Measurements from ENCODE around the gene ZDHHC24. TPM values are rescaled to one million over a fixed set of nuclear protein-coding genes. Genes with fewer than 3 reads are reported as not detected.

The ZDHHC24 gene
- total RNA-seq, 1 donor = 32.0 TPM

GRCh38 chr11:66567787-66568123 is 21.9 kb upstream of the ZDHHC24 start:
- no peak for DNase-seq (ENCODE audit: low read depth in 2 of 3, low spot score in 2 of 3)

DNA sequence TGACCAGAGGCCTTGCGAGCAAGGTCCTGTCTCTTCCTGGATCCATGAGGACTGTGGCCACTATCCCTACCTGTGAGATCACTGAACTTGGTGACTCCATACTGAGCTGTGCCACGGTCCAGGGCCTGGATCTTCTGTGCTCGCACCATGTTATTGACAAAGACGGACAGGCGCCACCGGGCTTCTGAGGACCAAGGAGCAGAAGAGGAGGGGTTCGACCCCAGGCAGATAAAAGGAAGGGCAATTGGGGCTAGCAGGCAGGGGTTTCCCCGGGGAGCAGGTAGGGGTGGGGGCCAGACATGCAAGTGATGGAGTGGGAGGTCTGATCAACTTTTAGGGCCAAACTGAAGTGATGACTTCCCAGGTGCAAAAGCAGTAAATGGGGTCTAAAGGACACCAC is 20.4 kb upstream of the ZDHHC24 start:
- DNase-seq (ENCODE audit: low read depth in 2 of 3, low spot score in 2 of 3) = no peak

DNA sequence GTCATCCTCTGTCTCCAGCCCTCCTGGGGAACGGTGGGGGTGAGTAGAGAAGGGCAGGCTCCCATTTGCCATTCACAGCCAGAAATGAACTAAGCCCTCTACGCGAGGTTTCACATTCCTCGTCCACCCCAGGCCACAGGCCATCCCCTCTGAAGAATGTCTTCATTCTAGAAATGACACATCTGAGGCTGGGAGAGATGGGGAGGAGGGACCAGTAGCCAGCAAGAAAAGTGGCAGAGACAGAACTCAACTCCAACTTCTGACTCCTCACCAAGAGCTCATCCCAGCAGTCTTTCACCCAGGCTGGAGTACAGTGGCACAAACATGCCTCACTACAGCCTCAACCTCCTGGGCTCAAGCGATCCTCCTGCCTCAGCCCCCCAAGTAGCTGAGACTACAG is 19.1 kb upstream of the ZDHHC24 start:
- DNase-seq (ENCODE audit: low read depth in 2 of 3, low spot score in 2 of 3) = no peak

GRCh38 chr11:66564538-66564937 is 18.7 kb upstream of the ZDHHC24 start:
- DNase-seq (ENCODE audit: low read depth in 2 of 3, low spot score in 2 of 3) = no peak

- DNase-seq (ENCODE audit: low read depth in 2 of 3, low spot score in 2 of 3) = no peak
Measured at GRCh38 chr11:66563832-66564231, 18.0 kb upstream of the ZDHHC24 start.

DNA sequence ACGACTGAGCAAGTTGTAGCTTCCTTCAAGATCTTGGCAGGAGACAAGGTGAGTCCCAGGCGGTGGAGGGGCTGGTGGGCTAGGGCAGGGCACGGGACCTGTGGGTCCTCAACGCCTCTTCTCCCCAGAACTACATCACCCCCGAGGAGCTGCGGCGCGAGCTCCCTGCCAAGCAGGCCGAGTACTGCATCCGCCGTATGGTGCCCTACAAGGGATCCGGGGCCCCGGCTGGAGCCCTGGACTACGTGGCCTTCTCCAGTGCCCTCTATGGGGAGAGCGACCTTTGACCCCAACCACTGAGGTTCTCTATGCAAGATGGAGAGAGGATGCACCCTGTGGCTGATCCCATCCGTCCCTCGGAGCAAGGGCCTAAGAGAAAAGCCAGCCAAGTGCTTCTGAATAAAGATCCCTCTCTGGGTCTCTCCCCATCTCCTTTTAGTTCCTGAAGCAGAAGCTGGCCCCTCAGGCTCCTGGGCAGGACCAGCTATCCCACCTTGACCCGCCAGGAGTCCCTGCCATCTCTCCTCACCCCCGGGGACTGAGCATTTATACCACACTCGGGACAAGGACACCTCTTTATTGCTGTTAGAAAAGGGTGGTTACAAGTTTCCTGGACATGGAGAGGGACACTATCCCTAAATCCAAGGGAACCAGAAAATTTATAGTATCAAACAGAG is 17.2 kb upstream of the ZDHHC24 start:
- no peak for DNase-seq (ENCODE audit: low read depth in 2 of 3, low spot score in 2 of 3)

- DNase-seq (ENCODE audit: low read depth in 2 of 3, low spot score in 2 of 3) = no peak
Measured at GRCh38 chr11:66562275-66562674, 16.4 kb upstream of the ZDHHC24 start.

- DNase-seq (ENCODE audit: low read depth in 2 of 3, low spot score in 2 of 3) = no peak
Measured at GRCh38 chr11:66561975-66562248, 16.1 kb upstream of the ZDHHC24 start.

GRCh38 chr11:66561178-66561974 is 15.5 kb upstream of the ZDHHC24 start:
- DNase-seq (ENCODE audit: low read depth in 2 of 3, low spot score in 2 of 3) = no peak

DNA sequence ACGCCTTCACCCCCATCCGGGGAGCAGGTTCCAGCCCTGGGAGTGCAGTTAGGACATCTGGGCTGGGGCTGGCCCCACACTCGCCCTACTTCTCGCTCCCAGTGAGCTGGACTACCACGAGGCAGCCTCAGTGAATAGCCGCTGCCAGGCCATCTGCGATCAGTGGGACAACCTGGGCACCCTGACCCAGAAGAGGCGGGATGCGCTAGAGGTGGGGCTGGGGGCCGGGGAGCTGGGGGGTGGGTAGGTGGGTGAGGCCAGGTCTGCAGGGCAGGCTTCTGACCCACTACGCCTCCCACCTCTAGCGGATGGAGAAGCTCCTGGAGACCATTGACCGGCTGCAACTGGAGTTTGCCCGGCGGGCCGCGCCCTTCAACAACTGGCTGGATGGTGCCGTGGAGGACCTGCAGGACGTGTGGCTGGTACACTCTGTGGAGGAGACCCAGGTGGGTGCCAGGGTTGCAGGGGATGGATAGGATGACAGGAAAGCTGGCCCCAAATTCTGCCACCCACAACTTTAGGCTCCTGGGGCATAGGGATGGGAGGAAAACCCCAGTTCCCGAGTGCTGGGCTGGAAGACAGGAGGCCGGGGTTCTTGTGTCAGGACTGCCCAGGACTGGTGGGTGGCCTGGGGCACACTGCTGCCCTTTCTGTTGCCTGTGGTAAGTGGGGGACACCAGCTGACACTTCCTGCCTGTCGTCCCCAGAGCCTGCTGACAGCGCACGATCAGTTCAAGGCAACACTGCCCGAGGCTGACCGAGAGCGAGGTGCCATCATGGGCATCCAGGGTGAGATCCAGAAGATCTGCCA is 14.2 kb upstream of the ZDHHC24 start:
- no peak for DNase-seq (ENCODE audit: low read depth in 2 of 3, low spot score in 2 of 3)

- DNase-seq (ENCODE audit: low read depth in 2 of 3, low spot score in 2 of 3) = peak in 2 of 3 donors; percentile 47 to 49
Measured at GRCh38 chr11:66559142-66559865, 13.5 kb upstream of the ZDHHC24 start.

DNA sequence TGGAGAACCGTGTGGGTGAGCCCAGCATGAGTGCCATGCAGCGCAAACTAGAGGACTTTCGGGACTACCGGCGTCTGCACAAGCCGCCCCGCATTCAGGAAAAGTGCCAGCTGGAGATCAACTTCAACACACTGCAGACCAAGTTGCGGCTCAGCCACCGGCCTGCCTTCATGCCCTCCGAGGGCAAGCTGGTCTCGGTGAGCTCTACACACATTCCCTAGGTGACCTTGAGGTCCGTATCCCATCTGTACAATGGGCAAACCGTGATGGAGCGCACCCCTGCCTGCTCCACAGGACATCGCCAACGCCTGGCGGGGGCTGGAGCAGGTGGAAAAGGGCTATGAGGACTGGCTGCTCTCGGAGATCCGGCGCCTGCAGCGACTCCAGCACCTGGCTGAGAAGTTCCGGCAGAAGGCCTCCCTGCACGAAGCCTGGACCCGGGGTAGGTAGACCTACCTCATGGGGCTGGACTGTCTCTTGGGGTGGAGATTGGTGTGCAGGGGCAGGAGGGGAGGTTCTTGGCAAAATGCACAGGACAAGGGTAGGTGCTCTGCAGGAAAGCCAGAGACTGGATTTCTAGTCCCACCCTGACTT is 12.0 kb upstream of the ZDHHC24 start:
- DNase-seq (ENCODE audit: low read depth in 2 of 3, low spot score in 2 of 3) = no peak

DNA sequence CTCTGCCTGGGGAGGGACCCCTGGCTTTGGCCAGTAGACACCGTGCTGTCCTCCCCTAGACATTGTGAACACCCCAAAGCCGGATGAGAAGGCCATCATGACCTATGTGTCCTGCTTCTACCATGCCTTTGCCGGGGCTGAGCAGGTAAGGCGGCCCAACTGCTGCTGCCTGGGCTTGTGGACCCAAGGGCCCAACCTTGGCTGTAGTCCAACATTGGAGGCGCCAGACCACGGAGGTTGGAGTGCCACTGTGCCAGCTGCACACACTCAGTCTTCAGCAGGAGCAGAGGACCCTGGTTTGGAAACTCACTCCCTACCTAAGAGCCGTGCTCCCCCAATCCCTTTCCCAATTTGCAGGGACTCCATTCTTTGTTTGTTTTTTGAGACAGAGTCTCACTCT is 10.2 kb upstream of the ZDHHC24 start:
- no peak for DNase-seq (ENCODE audit: low read depth in 2 of 3, low spot score in 2 of 3)

- DNase-seq (ENCODE audit: low read depth in 2 of 3, low spot score in 2 of 3) = no peak
Measured at GRCh38 chr11:66555416-66555815, 9.6 kb upstream of the ZDHHC24 start.

DNA sequence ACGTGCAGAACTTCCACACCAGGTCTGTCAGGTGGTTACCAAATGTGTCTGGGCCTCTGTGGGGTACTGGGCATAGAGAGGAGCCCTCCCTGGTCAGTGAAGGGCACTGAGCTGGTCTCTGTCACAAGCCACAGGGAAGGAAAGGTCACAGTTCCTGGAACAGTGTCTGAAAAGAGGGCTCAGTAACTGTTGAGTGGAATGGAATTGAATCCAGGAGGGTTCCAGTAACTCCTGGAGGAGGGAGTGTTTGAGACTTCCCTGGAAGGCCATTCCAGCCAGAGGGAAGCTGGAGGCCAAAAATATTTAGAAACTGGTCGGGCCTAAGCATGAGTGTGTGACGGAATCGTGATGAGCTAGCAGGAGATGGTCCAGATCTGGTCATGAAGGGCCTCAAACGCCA is 8.8 kb upstream of the ZDHHC24 start:
- DNase-seq (ENCODE audit: low read depth in 2 of 3, low spot score in 2 of 3) = no peak

DNA sequence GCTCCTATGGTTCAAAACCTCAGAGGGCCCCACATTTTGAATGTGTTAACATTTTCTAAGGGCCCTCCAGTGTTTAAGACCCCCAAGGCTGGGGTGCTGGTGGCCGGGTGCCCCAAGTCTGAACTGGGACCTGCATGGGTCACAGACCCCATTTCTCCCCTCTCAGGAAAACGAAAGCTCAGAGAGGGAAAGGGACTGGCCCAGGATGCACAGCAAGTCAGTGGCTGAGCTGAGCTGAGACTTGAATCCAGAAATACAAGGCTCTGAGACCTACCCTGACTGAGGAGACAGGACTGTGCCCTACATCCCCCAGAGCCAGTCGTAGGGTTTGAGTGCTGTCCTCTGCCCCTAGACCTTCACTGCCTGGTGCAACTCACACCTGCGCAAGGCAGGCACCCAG is 5.0 kb upstream of the ZDHHC24 start:
- no peak for DNase-seq (ENCODE audit: low read depth in 2 of 3, low spot score in 2 of 3)

- no peak for DNase-seq (ENCODE audit: low read depth in 2 of 3, low spot score in 2 of 3)
Measured at GRCh38 chr11:66549696-66550095, 3.8 kb upstream of the ZDHHC24 start.

- DNase-seq (ENCODE audit: low read depth in 2 of 3, low spot score in 2 of 3) = no peak
Measured at GRCh38 chr11:66548774-66549630, 3.2 kb upstream of the ZDHHC24 start.

- DNase-seq (ENCODE audit: low read depth in 2 of 3, low spot score in 2 of 3) = no peak
Measured at GRCh38 chr11:66548041-66548440, 2.2 kb upstream of the ZDHHC24 start.

- DNase-seq (ENCODE audit: low read depth in 2 of 3, low spot score in 2 of 3) = no peak
Measured at GRCh38 chr11:66547662-66548009, 1.8 kb upstream of the ZDHHC24 start.
